ENCODE data around the gene MAP4K4.

DNA sequence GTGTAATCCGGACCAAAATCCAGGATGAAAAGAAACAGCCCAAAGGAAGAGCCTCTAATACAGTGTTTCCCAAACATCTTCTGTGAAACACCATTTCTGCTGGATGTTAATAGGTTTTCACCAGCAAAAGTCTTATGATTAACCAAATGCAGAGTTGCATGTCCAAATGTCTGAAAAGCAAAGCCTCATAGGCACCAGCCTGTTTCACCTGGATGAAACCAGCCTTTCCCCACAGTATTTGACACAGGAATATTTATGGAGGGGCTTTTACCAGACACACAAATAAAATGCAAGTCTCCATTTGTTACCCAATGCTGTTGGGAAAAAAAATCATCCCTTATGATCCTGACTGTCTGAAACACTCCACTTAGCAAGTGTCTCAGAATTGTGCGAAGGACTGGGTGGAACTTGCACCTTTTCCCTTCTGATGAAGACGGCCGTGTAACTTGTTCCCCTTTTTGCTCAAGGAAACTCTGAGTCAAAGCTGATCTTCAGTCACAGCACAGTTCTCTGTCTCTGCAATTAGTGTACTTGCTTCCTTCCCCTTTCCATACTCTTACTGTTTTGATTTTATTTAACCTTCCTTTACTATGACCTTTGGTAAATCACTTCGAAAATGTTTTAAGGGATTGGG, 223.9 kb downstream of the MAP4K4 start:
- TF ChIP-seq, protein P1, sequence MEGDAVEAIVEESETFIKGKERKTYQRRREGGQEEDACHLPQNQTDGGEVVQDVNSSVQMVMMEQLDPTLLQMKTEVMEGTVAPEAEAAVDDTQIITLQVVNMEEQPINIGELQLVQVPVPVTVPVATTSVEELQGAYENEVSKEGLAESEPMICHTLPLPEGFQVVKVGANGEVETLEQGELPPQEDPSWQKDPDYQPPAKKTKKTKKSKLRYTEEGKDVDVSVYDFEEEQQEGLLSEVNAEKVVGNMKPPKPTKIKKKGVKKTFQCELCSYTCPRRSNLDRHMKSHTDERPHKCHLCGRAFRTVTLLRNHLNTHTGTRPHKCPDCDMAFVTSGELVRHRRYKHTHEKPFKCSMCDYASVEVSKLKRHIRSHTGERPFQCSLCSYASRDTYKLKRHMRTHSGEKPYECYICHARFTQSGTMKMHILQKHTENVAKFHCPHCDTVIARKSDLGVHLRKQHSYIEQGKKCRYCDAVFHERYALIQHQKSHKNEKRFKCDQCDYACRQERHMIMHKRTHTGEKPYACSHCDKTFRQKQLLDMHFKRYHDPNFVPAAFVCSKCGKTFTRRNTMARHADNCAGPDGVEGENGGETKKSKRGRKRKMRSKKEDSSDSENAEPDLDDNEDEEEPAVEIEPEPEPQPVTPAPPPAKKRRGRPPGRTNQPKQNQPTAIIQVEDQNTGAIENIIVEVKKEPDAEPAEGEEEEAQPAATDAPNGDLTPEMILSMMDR (IDR thresholded peaks at IDR 0.05; ENCODE audit: borderline replicate concordance, extremely low read depth, low read length, poor library complexity, severe bottlenecking): no peak
- TF ChIP-seq EZH2 (IDR thresholded peaks at IDR 0.05; ENCODE audit: borderline replicate concordance, low read depth, low read length, severe bottlenecking): no peak

All from DND-41 (cell line).